SK-N-MC (cell line): ENCODE data around the gene MAPKAPK2.

Experiments used
- EZH2 ChIP-seq: fragments of 200-600 bp; sonication (generic); IDR thresholded peaks from one replicate; pipeline ENCODE4 v1.6.1; 2017; ENCODE audit warnings: antibody characterized with exemption
- FOXP2 ChIP-seq: optimal IDR thresholded peaks from 2 replicates; pipeline ENCODE3; 2011; ENCODE audit warnings: mild to moderate bottlenecking, moderate library complexity; ENCODE audit not compliant: insufficient read depth; ENCODE audit errors: extremely low read length, control extremely low read depth
- POLR2AphosphoS5 ChIP-seq: IDR thresholded peaks from 2 replicates; pipeline ENCODE4 v1.6.1; 2012; ENCODE audit warnings: mild to moderate bottlenecking, low read depth, low read length, borderline replicate concordance

DNA sequence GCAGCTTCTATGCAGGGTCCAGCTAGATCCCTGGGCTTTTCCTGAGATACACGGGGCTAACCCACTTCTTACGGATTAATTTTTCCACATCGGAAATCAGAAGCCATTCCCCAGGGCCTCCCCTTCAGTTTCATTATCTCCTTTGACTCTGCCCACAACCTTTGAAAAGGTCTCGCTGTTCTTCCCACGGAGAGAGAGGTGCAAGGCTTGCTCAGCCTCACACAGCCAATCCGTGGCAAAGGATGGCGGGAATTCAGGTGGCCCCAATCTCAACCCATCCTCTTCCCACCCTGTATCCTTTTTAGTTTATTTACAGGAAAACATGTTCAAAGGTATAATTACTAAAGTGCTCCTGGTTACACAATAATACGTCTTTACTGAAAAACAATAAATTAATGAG is 702 bp upstream of the MAPKAPK2 start:
- TF ChIP-seq EZH2 = no peak
- no peak for TF ChIP-seq POLR2AphosphoS5
- TF ChIP-seq FOXP2 = no peak
